Measurements from ENCODE around the gene BBX.

Gene BBX

DNA sequence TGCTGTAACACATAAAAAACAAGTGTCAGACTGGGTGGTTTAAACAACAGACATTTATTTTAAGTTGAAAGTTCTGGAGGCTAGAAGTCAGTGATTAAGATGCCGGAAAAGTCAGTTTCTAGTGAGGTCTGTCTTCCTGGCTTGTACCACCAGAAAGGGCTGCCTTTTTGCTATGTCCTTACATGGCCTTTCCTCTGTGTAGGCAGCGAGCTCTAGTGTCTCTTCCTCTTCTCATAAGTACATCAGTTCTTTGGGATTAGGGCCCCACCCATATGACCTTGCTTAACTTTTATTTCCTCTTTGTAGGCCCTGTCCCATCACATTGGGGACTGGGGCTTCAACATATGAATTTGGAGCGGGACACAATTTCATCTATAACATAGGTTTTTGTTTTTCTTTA lies 128.0 kb downstream of the BBX start:
- DNase-seq (ENCODE audit: low read depth in 1 of 2, low spot score in 1 of 2): no peak

DNA sequence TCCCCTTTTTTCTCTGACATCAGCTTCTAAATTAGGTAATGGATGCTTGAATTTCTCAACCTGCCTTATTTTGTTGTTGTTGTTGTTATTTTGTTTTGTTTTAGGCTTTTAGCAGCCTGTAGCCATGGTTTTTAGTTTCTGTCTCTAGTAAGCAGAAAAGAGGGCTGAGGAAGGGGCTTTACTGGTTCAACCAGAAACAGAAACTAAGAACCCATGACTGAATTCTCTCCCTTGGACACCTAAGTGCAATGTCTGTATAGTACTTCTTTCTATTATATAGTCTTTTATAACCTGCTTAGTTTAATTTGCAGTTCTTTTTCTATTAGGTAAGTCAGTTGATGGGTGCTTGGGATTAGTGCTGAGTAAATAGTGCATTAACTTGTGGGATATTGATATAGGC lies 129.0 kb downstream of the BBX start:
- DNase-seq (ENCODE audit: low read depth in 1 of 2, low spot score in 1 of 2): no peak

DNA sequence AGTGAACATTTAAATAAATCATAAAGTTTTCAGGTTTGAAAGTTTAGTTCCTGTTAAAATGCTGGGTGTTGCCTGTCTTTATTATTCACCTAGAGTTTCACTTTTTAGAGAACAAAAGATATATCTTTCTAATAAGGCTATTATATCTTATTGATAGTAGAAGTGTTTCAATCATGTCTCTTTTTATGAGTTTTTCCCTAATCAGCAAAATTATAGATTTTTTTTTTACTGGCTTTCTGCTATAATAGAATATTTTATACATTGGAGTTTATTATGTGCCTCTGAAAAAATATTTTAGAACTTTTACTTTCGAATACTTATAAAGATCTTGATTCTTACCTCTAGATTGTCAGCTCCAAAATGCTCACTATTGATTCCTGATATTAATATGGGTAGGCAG lies 131.5 kb downstream of the BBX start:
- DNase-seq (ENCODE audit: low read depth in 1 of 2, low spot score in 1 of 2): no peak

DNA sequence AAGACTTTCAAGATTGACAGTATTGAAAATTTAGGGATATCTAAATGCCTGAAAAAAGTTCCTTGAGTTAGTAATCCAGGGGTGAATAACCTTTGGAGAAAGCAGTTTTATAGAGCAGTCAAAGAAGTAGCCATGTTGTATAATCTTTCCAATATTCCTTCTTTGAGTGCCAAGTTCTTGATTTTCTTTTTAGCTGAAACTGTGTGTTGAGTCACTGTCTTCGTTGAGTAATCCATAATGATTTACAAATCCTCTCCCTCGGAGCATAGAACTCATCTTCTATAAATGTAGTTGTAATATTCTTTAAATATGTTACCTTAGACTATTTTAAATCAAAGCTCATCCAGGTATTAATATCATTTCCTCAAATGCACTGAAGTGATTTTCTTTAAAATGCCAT lies 135.2 kb downstream of the BBX start:
- no peak for DNase-seq (ENCODE audit: low read depth in 1 of 2, low spot score in 1 of 2)

DNA sequence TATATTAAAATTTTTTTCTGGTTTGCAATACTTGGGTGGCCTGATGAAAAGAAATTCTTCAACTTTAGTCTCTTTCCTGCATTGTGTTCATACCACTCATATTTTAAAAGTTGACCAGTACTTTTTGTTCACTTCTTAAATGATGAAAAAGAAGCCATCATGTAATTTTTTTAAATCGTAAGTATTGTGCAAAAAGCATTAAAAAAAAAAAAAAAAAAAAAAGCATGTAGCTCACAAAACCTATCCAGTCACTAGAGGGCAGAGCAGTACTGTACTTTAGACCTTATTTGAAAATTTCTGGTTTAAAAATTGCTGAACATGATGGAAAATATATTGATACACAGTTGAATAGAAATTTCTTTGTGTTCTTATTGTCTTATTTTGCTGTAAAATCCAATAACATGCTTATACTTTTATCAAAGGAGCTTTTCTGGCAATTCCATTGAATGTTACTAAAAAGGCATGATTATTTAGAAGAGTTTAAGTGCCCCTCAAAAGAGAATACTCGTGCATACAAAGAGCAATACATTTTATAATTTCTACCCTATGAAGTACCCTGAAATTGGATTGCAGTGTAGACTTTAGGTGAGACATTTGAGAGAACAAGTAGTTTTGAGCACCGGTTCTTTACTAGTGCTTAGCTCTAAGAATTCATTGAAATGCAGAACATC lies 137.7 kb downstream of the BBX start:
- no peak for DNase-seq (ENCODE audit: low read depth in 1 of 2, low spot score in 1 of 2)

DNA sequence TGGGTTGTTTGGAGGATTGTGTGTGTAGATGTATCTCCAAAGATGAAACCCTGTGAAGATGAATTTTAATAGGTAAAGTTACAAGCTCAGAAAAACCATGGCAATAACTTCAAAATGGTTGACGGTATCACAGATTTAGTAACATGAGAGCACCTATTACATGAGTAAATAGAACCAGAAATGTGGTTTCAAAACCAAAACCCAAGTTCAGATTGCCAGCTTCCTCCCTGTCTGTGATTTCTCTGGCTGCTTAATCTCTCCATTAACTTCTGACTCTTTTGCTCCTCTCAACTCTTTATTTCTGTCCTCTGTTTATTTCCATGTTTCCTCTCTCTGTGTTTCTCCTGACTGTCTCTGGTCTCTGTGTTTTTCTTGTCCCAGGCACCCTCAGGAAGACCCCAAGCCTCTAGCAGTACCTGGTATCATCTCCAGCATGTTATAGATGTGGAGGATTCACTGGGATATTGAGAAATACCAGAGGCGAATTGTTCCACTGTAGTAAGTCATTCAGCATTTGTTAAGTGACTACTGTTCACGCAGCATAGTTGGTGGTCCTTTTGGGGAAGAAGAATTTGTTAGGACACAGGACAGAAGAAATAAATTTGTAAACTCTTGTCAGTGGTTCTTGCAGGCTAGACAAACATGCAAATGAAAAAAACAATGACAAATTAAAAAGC lies 138.8 kb downstream of the BBX start:
- no peak for DNase-seq (ENCODE audit: low read depth in 1 of 2, low spot score in 1 of 2)

DNA sequence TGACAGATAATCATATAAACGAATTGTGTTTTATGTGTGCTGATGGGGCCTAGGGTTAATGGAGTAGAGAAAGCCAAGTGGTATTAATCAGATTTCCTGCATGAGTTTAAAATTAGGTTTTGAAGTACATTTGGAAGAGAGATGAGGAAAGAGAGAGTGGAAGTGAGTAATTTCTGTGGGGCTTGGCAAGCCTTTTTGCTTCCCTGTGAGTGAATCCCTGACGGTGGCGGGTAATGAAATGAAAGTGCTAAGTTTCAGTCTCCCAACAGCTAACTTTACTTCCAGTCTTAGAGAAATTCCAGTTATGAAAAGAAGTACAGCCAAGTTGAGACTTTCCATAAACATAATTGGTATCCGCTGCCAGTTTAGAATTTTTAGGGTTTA lies 139.4 kb downstream of the BBX start:
- DNase-seq (ENCODE audit: low read depth in 1 of 2, low spot score in 1 of 2): no peak

DNA sequence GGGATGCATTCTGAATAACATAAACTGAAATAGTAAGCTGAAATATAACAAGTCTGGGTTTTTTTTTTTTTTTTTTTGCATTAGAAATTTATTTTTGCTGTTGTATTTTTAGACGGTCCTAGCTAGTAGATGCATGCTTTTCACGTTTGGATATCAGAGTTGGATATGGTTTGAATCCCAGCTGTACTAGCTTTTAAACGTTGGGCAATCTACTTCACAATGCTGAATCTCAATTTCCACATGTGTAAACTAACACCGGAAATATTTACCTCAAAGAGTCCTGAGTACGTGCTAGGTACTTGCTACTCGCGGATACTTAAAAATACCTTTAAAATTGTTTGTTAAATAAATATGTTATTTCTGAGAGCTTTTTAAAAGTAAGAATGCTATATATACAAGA lies 139.8 kb downstream of the BBX start:
- no peak for DNase-seq (ENCODE audit: low read depth in 1 of 2, low spot score in 1 of 2)

DNA sequence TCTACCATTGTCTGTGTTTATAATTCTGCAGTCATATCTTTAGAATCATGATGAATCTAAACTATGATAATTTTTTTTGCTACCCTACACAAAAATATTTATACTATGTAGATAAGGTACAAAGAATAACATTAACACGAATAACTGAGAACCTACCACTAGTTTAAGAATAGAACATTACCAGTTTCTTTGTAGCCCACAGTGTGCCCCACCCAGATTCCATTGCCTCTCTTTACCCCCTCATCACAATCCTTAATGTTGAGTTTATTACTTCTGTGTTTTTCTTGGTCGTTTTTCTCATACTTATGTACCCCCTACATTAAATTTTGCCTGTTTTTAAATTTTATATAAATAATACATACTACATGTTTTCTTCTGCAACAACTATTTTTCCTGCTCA lies 140.5 kb downstream of the BBX start:
- no peak for DNase-seq (ENCODE audit: low read depth in 1 of 2, low spot score in 1 of 2)

DNA sequence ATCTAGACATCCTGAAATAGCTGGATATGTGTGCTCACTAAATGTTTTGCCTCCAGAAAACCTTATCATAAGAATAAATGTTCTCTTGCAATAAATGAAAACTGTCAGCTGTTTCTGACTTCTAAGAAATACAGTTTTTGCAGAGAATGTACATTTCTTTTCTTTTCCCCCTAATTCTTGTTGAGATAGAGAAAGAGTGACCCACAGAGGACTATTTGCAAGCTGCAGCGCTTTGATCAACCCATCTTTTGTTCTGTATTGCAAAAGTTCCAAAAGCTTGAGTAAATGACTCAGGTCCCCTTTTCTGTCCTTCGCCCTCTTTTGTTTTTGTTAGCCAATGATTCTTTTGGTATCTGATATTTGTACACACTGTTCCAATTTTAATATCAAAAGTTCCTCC lies 141.9 kb downstream of the BBX start:
- DNase-seq (ENCODE audit: low read depth in 1 of 2, low spot score in 1 of 2): no peak

DNA sequence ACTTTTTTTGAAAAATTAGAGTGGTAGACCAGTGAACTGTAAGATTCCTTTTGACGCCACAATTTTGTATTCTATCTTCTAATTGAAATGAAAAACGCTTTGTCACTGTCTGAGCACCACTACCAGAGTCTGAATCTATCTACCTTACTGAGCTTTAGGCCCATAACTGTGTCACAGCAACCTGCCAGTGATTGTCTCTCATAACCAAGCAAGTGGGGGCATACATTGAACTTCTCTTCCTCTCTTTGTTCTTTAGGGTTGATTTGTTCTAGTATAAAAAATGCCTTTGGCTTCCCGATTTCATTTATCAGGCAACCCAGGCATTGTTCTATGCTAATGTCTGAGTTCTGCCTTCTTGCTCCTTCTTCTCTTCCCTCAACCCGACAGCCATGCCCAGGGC lies 142.6 kb downstream of the BBX start:
- DNase-seq (ENCODE audit: low read depth in 1 of 2, low spot score in 1 of 2): no peak

DNA sequence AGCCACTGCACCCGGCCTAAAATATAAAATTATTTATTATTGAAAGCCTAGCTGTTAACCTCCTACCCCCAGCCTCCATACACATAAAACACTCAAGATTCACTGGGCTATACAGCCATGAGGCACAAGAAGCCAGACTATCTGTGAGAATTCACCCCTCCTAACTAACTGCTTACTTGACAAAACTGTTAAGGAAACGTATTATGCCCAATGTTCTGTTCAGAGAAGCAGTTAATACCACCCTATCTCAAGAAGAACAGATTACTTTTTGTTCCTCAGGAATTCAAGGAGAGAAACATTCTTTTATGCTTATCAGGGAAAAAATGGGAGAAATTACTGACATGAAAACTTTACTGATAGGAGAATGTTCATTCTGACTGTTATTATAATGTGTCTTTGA lies 144.1 kb downstream of the BBX start:
- DNase-seq (ENCODE audit: low read depth in 1 of 2, low spot score in 1 of 2): no peak

DNA sequence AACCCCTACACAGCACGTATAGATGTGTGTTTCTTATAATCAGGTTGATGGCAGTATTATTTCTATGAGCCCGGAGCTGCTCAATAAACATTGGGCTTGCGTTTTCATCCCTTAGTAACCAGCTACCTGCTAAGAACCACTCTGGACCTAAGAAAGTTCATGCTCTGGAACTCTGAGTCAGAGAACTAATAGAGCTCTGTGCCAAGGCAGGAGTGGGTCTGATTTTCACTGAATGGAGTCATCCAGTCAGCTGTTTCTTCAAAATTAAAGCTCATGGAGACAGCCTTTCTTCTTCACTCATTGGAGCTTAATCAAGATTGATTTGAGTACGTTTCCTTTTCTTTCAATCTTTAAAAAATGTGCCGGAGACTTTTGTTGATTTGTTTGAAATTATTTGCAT lies 145.7 kb downstream of the BBX start:
- DNase-seq (ENCODE audit: low read depth in 1 of 2, low spot score in 1 of 2): no peak

DNA sequence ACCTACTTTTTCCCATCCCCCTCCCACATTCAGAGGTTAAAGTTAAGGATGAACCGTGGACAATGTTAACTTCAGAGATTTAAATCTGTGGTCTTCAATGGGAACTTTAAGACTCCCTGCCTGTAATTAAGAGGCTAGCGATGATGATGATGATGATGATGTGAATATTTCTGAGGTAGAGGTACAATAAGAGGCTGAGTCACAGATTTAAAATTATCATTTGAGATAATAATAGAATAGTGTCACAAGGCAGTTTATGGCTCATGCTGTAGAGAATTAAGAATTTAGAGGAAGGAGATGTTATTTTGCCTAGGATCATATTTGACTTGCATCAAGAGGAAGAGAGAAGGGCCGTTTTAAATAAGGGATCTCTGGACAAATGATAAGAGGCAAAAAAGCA lies 146.2 kb downstream of the BBX start:
- no peak for DNase-seq (ENCODE audit: low read depth in 1 of 2, low spot score in 1 of 2)

DNA sequence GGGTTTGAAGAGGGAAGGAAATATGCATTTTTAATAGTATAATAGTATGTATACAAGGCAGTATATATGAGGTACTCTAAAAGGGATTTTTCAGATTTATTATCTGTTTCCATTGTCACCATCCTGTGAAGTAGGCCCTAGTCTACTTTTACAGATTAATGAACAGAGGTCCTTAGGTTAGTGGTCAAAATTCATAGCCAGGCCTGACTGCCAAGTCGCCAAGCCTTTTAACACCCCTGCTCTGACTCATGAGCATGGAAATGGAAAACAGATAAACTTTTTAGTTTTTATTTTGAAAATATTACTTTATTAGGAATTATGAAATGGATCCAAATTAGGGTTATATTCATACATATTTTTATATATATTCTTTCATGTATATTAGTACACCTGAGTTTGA lies 146.9 kb downstream of the BBX start:
- no peak for DNase-seq (ENCODE audit: low read depth in 1 of 2, low spot score in 1 of 2)

DNA sequence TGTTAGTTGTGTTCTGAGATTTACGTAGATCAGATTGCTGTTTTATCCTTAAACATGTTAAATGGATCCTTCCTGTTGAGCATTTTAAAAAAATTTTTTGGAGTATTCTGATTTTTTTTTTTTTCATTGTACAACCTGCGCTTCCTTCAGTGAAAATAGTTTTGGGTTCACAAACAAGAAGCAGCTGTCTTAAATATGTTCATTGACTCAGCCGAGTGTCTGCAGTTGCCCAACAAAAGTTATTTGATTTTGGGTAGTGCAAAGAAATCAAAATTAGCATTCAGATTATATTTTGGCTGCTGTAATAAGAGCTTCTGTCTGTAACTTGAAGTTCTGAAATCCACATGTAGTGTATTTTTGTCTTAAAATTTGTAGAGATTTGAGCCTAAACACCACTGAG lies 148.2 kb downstream of the BBX start:
- no peak for DNase-seq (ENCODE audit: low read depth in 1 of 2, low spot score in 1 of 2)

DNA sequence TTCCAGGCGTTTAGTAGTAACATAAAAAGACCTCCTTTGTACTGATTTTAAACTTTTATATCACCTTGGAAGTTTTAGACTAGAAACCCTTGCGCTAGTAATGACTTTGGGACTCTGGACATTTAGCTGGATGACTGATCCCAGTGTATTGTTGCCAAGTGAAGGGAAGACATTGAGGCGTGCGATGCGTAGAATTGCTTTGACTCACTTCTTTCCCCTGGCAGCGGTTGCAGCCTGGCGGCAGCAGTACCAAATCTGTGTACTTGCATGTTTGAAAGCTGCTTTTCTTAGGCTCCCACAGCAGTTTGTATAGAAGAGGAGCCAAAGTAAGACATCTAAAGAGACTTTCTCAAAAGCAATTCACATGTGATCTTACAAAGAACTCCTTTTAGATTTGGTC lies 151.6 kb downstream of the BBX start:
- no peak for DNase-seq (ENCODE audit: low read depth in 1 of 2, low spot score in 1 of 2)

DNA sequence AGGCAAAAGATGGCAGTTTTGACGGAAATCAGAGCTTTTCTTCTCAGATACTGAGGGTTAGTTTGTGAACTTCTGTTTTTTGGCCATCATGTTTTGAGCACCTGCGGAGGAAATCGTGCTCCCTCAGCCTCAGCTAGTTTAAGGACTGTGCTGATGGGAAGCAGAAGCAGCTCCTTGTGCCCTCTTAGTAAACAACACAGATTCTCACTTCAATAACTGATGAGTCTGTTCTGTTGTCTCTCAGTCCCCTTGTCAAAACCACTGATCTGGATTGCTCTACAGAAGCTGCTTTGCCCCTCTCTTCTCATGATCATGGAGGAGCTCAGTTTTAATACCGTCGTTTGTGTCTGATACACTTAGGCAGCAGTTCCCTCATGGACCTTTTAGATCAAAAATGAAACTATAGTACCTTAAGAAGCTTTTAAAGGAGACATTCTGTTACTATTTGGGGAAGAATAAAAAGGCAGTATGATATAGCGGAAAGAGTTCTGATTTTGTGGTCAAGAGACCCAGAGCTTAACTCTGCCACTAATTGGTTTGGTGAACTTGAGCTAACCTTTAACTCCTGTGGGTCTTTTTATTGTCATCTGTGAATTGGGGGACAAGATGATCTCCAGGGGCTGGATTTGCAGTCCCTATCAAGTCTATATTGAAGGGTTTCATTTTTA lies 152.6 kb downstream of the BBX start:
- DNase-seq (ENCODE audit: low read depth in 1 of 2, low spot score in 1 of 2): no peak

DNA sequence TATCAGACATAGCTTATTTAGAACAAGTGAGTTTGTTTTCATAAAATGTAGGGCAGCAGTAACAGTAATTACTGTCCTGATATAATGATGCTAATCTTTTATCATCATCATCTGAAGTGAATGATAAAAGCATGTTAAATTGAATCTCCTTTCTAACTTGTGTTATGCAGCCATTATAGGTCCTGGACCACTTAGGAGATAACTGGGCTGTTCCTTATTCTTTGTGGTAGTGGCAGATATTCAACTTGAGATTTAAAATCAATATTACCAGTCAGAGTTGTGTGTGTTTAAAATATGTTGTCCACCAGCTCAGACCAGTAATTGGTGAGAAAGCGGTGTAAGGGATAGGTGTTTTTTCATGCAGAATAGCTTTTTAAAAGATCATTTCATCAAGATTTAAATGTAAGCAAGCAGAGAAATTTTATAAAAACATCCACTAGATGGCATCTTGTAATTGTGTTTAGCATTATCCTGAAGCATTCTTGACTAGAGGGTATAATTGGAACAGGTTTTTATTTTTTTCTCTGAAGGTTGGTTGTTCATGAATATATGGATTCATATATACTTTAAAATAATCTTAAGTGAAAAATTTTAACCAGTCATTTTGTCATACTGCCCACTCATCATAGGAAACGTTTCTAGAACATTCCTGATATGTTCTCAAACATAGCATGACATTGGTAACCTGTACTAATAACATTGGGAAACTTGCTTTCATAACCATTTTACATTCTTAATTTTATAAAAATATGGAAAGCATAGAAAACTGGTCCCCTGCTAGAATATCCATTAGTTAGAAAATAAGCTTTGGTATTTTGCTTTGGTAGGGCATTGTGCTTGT lies 153.9 kb downstream of the BBX start:
- DNase-seq (ENCODE audit: low read depth in 1 of 2, low spot score in 1 of 2): no peak

DNA sequence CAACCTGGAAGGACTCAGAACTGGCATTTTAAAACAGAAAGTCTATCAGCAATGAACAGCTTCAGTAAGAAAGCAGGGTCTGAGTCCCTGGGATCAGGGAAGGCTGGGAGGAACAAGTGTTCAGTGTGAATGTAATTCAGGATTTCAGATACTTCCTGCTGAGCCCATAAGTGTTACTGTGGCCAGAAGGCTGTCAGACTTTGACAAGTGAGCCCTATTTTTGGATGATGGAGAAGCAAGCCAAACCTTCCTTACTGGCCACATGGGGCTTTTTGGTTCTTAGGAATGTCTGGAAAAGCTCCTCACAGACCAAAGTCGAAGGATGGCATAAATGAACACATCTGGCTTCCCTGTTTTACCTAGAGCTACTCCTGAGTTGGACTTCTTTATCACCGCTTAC lies 157.2 kb downstream of the BBX start:
- DNase-seq (ENCODE audit: low read depth in 1 of 2, low spot score in 1 of 2): no peak

DNA sequence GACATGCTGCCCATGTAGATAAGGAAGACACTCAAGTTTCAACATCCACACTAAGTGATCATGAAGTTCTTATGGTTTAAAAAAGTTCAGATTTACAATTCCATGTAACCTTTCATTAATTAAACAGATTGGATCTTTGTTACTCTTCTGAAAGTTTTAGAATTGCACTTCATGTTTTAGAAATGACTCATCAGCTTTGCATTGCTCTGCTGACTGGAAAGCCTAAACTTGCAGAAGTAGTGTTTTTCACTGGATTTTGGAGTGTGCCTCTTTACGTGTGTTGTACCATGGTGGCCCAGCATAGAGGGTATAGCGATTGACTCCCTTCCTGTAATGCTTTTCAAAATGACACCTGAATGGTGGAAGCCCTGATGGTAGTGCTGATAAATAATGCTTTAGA lies 157.9 kb downstream of the BBX start:
- DNase-seq (ENCODE audit: low read depth in 1 of 2, low spot score in 1 of 2): no peak

DNA sequence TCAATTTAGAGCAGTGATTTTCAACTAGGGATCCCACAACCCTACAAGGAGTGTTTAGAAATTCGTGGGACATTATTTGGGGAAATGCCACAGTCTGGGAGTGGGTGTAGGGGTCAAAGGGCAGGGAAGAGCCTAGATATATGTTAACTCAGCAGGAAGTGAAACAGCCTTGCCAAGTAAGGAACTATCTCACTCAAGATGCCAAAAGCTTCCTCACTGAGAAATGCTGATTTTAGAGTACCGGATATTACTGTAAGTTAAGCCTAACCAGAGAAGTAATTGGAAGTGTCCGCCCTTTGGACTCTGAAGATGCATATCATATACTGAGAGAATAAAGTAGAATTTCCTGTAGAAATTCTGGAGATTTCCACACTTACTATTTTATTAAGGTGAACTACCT lies 158.6 kb downstream of the BBX start:
- no peak for DNase-seq (ENCODE audit: low read depth in 1 of 2, low spot score in 1 of 2)

Measured in activated CD4-positive, alpha-beta T cell treated with anti-CD3 and anti-CD28 coated beads, Interleukin-2, amount 50 U/mL, for 24 hours (primary cell).